ENCODE data around the gene SHTN1.

Gene SHTN1

GRCh38 chr10:116909307-116909706 lies 95.7 kb downstream of the SHTN1 start:
- H3K9me3 ChIP-seq (ENCODE audit: low read depth, low read length), result no peaks in the 10 kb centered on the region
- no peak overlapping the region for H3K27ac ChIP-seq
- no peak overlapping the region for H3K9ac ChIP-seq (ENCODE audit: insufficient read length)
- H3K36me3 ChIP-seq (ENCODE audit: insufficient read depth, low read length), result peaks cover 4% of the 10 kb centered on the region; the same call in 1 of the 2 replicates
- H3K4me3 ChIP-seq, result no peak overlapping the region
- TF ChIP-seq EZH2 (IDR thresholded peaks at IDR 0.05) (no peak), POLR2AphosphoS5 (IDR thresholded peaks at IDR 0.05; ENCODE audit: borderline replicate concordance, low read depth, low read length) (no peak), FOXP2 (optimal IDR thresholded peaks at IDR 0.05; ENCODE audit: control extremely low read depth, extremely low read length, insufficient read depth) (no peak)
- DNase-seq (ENCODE audit: low read depth, low spot score), result no peak

GRCh38 chr10:116907245-116907987 lies 97.6 kb downstream of the SHTN1 start:
- peaks cover 4% of the 10 kb centered on the region; the same call in 1 of the 2 replicates for H3K36me3 ChIP-seq (ENCODE audit: insufficient read depth, low read length)
- TF ChIP-seq POLR2AphosphoS5 (IDR thresholded peaks at IDR 0.05; ENCODE audit: borderline replicate concordance, low read depth, low read length), result no peak
- TF ChIP-seq FOXP2 (optimal IDR thresholded peaks at IDR 0.05; ENCODE audit: control extremely low read depth, extremely low read length, insufficient read depth), result no peak
- no peaks in the 10 kb centered on the region for H3K9me3 ChIP-seq (ENCODE audit: low read depth, low read length)
- no peak overlapping the region for H3K9ac ChIP-seq (ENCODE audit: insufficient read length)
- no peak overlapping the region for H3K4me3 ChIP-seq
- no peak for DNase-seq (ENCODE audit: low read depth, low spot score)
- H3K27ac ChIP-seq, result no peak overlapping the region

- Histone ChIP-seq H3K9ac (ENCODE audit: insufficient read length) (no peak overlapping the region), H3K36me3 (ENCODE audit: insufficient read depth, low read length) (peaks cover 4% of the 10 kb centered on the region; the same call in 1 of the 2 replicates), H3K9me3 (ENCODE audit: low read depth, low read length) (no peaks in the 10 kb centered on the region), H3K27ac (no peak overlapping the region), H3K4me3 (no peak overlapping the region)
- DNase-seq (ENCODE audit: low read depth, low spot score), result no peak
- TF ChIP-seq FOXP2 (optimal IDR thresholded peaks at IDR 0.05; ENCODE audit: control extremely low read depth, extremely low read length, insufficient read depth) (no peak), EZH2 (IDR thresholded peaks at IDR 0.05) (no peak), POLR2AphosphoS5 (IDR thresholded peaks at IDR 0.05; ENCODE audit: borderline replicate concordance, low read depth, low read length) (no peak)
These were observed 99.2 kb downstream of the SHTN1 start for GRCh38 chr10:116905845-116906210.

- no peak for DNase-seq (ENCODE audit: low read depth, low spot score)
- Histone ChIP-seq H3K4me3 (no peak overlapping the region), H3K27ac (no peak overlapping the region), H3K9ac (ENCODE audit: insufficient read length) (no peak overlapping the region), H3K9me3 (ENCODE audit: low read depth, low read length) (no peaks in the 10 kb centered on the region), H3K36me3 (ENCODE audit: insufficient read depth, low read length) (no peaks in the 10 kb centered on the region)
- TF ChIP-seq POLR2AphosphoS5 (IDR thresholded peaks at IDR 0.05; ENCODE audit: borderline replicate concordance, low read depth, low read length), result no peak
- no peak for TF ChIP-seq FOXP2 (optimal IDR thresholded peaks at IDR 0.05; ENCODE audit: control extremely low read depth, extremely low read length, insufficient read depth)
- TF ChIP-seq EZH2 (IDR thresholded peaks at IDR 0.05), result no peak
These were observed 105.4 kb downstream of the SHTN1 start for GRCh38 chr10:116899626-116900025.

- no peaks in the 10 kb centered on the region for H3K36me3 ChIP-seq (ENCODE audit: insufficient read depth, low read length)
- H3K4me3 ChIP-seq, result no peak overlapping the region
- H3K9me3 ChIP-seq (ENCODE audit: low read depth, low read length), result no peaks in the 10 kb centered on the region
- no peak for TF ChIP-seq EZH2 (IDR thresholded peaks at IDR 0.05)
- no peak for TF ChIP-seq POLR2AphosphoS5 (IDR thresholded peaks at IDR 0.05; ENCODE audit: borderline replicate concordance, low read depth, low read length)
- TF ChIP-seq FOXP2 (optimal IDR thresholded peaks at IDR 0.05; ENCODE audit: control extremely low read depth, extremely low read length, insufficient read depth), result no peak
- no peak overlapping the region for H3K9ac ChIP-seq (ENCODE audit: insufficient read length)
- DNase-seq (ENCODE audit: low read depth, low spot score), result no peak
- no peak overlapping the region for H3K27ac ChIP-seq
These were observed 111.3 kb downstream of the SHTN1 start for GRCh38 chr10:116893686-116894037.

- no peak overlapping the region for H3K9ac ChIP-seq (ENCODE audit: insufficient read length)
- H3K4me3 ChIP-seq, result peak overlapping the region; percentile 15; the same call in 1 of the 2 replicates
- 0 out of 2 replicates have a peak overlapping the region, but pooled peaks have one; percentile 36 for H3K27ac ChIP-seq
- no peak for DNase-seq (ENCODE audit: low read depth, low spot score)
- no peak for TF ChIP-seq FOXP2 (optimal IDR thresholded peaks at IDR 0.05; ENCODE audit: control extremely low read depth, extremely low read length, insufficient read depth)
- TF ChIP-seq EZH2 (IDR thresholded peaks at IDR 0.05), result no peak
- TF ChIP-seq POLR2AphosphoS5 (IDR thresholded peaks at IDR 0.05; ENCODE audit: borderline replicate concordance, low read depth, low read length), result no peak
- H3K9me3 ChIP-seq (ENCODE audit: low read depth, low read length), result no peaks in the 10 kb centered on the region
- H3K36me3 ChIP-seq (ENCODE audit: insufficient read depth, low read length), result no peaks in the 10 kb centered on the region
These were observed 111.9 kb downstream of the SHTN1 start for GRCh38 chr10:116892907-116893685.

- no peak overlapping the region for H3K9ac ChIP-seq (ENCODE audit: insufficient read length)
- peak overlapping the region; percentile 58 for H3K4me3 ChIP-seq
- DNase-seq (ENCODE audit: low read depth, low spot score), result peak; percentile 34
These were observed 113.8 kb downstream of the SHTN1 start for GRCh38 chr10:116891208-116891607.

GRCh38 chr10:116889066-116889465 lies 115.9 kb downstream of the SHTN1 start:
- H3K36me3 ChIP-seq (ENCODE audit: insufficient read depth, low read length), result no peaks in the 10 kb centered on the region
- no peak for TF ChIP-seq POLR2AphosphoS5 (IDR thresholded peaks at IDR 0.05; ENCODE audit: borderline replicate concordance, low read depth, low read length)
- no peak for DNase-seq (ENCODE audit: low read depth, low spot score)
- H3K9ac ChIP-seq (ENCODE audit: insufficient read length), result no peak overlapping the region
- H3K9me3 ChIP-seq (ENCODE audit: low read depth, low read length), result no peaks in the 10 kb centered on the region
- H3K27ac ChIP-seq, result no peak overlapping the region
- H3K4me3 ChIP-seq, result no peak overlapping the region

More at GRCh38 chr10:116891208-116891607, 113.8 kb downstream of the SHTN1 start:
- no peaks in the 10 kb centered on the region for H3K9me3 ChIP-seq (ENCODE audit: low read depth, low read length)
- no peaks in the 10 kb centered on the region for H3K36me3 ChIP-seq (ENCODE audit: insufficient read depth, low read length)
- H3K27ac ChIP-seq, result peak overlapping the region; percentile 74
- TF ChIP-seq FOXP2 (optimal IDR thresholded peaks at IDR 0.05; ENCODE audit: control extremely low read depth, extremely low read length, insufficient read depth) (no peak), POLR2AphosphoS5 (IDR thresholded peaks at IDR 0.05; ENCODE audit: borderline replicate concordance, low read depth, low read length) (no peak; the same call in 1 of the 2 replicates), EZH2 (IDR thresholded peaks at IDR 0.05) (no peak)

Measured in SK-N-MC (cell line).